GM19328 (cell line): ENCODE results near the gene FBN3.

Experiments used
- ATAC-seq: cut with Tn5 transposase; IDR thresholded peaks from one replicate; pipeline ENCODE4 v1.9.1; 2021; ENCODE audit warnings: mild to moderate bottlenecking, moderate library complexity; ENCODE audit not compliant: unreplicated experiment

Gene FBN3

DNA sequence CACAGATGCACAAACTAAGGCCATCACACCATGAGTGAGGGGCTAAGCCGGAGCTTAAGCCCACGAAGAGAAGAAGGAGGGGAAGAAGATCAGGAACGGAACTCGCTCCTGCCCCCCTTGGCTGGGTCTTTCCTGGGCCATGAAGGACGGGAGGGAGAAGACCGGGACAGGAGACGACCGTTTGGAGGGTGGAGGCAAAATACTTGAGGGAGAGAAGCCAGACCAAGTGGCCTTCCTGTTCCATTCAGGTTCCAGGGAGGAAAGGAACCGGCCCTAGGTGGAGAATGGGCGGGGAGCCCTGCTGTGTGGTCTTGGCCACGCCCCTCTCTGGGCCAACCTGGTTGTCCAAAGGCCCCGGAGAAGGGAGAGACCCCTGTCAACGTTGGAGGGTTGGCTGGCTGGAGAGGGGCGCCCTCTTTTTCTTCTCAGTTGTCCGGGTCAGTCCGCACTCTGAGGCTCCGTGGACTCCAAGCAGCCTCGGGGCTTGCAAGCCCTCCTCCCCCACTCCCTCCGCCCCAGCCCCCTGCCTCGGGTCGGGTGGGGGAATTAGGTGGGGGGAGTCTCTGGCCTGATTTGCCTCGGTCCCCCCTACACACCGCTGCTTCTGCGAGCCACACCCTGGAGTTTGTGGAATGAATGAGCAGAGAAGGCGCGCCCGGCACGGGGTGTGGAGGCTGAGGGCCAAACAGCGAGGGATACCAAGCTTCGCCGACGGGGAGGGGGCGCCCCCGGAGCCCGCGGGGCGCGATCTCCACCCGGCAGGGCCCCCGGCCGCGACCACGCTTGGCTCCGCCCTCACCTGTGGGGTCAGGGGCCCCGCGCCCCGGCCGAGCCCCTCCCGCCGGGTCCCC is 757 bp downstream of the FBN3 start:
- no peak for ATAC-seq

DNA sequence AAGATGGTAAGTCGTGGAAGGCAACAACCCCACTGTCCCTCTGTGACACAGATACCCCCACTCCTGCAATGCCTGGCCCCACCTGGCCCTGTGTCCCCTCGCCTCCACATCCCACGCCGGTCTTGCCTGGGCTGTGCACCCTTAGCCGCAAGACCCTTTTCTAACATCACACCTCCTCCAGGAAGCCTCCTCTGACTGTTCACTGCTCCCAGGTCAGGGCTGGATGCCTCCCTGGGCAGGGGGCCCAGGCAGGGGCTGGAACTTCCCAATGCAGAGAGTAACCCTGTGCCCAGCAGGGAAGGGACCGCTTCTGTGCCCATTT is 1.3 kb downstream of the FBN3 start:
- ATAC-seq, result no peak

DNA sequence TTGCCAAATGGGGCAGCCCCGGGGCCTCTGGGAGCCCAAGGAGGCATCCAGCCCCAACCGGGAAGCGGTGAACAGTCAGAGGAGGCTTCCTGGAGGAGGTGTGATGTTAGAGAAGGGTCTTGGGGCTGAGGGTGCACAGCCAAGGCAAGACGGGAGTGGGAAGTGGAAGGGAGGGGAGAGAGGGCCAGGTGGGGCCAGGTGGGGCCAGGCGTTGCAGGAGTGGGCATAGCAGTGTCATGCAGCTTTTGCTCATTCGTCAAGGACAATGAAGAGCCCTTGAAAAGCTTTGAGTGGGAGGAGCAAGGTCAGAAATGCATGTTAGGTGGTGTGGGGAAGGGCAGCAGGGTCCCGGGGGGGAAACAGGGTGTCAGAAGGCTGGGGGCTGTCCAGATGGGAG is 1.8 kb downstream of the FBN3 start:
- ATAC-seq, result no peak

DNA sequence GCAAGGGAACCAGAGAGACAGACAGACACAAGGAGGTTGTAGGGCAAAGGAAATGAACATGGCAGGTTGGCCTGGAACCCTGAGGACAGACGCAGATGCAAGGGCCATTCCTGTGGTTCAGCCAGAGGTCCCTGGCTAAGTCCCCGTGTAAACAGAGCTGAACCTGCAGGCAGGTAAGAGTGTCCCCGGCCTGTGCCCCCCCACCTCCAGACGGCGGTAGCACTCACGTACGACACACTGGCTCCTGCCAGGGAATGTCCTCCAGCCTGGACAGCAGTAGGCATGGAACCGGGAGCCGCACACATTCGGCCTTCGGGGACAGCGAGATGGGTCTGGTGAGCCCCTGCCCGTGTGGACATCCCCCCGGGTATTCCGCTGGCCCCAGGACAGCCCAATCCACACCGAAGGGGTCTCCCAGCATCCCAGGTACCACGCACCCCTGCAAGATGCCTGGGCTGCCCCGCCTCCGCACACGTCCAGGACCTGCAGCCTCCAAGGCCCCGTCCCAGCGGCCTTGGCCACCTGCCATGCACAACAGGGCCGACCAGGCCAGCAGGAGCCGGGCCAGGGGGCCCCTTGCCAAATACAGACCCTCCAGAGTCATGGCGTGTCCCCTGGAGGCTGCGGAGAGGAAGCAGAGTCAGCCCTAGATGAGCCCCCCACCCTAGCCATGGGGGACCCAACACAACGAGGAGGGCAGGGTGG is 2.4 kb downstream of the FBN3 start:
- ATAC-seq, result no peak

DNA sequence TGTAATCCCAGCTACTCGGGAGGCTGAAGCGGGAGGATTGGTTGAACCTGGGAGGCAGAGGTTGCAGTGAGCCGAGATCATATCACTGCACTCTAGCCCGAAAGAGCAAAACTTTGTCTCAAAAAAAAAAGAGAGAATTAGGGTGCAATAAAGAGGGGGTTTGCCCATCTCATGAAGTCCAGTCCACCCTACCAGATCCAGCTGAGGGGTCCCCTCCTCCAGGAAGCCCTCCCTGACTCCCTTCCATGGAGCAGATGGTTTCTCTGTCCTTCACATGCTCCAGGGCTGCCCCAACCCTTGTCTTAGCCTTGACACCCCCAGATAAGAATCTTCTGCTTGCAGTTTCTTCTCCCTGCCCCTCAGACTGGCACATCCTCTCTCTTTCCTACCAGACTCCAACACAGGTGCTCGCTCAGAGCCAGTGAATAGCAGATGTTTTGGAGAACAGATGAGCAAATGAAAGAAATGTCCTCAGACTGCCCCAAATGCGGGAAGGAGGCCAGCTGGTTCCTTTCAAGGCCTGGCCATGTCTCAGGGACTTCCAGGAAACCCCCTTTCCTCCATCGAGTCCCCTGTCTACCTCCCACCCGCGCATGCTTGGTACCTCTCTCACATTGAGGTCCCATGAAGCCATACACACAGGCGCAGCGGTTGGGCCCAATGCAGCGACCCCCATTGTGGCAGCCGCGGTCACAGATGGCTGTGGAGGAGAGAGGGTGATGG is 5.0 kb downstream of the FBN3 start:
- ATAC-seq, result no peak

DNA sequence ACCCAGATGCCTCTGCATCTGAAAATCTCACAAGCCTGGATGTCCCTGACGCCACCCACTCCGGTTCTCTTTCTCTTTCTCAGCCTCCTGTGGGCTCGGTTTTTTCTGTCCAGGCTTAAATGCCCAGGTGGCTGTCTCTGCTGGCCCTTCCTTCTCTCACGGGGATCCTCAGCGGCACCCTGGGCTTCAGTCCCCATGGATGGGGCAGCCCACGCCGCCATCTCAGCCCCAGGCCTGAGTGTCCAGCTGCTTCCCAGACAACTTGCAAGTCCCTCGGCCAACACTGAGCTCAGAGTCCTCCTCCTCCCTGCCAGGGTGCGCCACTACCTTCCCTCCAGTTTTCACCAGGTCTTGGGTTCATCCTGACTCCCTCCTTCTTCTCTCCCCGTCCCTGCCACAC is 6.4 kb downstream of the FBN3 start:
- ATAC-seq, result no peak

DNA sequence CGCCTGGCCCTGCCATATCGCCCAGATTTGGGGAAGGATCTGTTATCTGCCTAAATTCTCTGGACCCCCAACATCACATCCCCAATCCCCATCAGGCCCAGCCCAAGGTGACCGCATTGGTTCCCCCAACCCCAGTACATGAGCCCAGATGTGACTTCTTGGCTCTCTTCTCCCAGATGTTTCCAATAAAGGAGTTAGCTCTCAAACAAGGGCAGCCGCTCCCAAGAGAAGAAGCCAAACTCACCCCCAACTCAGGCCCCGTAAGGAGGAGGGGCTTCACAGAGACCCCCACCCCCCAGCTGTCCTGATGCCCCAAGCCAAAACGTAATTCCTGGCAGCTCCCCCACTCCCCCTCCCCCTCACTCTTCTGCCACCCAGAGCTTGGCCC is 6.9 kb downstream of the FBN3 start:
- no peak for ATAC-seq

DNA sequence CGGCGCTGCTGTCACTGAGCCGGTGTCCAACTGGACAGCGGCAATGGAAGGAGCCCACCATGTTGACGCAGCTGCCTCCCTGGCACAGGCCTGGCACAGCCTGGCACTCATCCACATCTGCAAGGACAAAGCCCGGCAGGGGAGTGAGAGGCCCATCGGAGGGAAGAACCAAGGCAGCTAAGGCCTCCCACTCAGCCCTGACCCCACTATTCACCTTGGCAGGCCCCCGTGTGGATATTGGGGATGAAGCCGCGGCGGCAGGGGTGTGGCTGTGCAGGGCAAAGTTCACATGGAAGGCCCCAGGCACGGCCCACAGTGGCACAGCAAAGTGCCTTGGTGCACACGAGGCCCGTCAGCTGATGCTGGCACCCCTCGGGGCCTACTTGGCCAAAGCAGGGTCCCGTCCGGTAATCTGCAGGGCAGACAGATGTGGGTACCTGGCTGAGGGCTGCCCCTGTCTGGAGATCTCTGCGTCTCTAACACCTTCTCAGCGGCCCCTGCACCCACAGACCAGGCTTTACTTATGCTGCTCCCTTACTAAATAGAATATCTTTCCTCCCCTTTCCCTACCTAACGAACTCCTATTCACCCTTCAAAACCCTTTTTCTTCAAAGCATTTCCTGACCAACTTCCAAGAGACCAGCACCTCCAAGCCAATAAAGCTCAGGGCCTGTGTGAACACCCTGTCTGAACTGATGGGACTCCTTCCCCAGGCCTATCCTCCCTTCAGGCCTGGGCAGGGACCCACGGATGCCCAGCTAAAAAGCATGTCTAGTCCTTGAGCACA is 7.5 kb downstream of the FBN3 start:
- no peak for ATAC-seq

DNA sequence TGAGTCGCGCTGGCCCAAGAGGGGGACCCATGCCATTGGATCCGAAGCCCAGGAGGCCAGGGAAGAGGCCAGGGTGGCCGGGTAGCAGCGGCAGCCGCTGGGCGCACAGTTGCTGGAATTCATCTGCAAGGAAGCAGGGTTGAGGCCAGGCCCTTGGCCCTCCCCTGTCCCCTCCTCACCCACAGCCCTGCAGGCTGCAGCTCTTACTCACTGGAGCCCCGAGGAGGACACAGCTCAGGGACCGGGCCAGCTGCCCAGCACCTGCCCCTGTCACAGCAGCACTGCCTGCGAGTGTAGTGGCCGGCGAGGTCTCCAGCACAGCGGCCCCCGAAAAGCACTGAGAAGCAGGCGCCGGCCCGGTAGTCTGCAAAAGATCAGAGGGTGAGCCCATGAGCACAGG is 11.2 kb downstream of the FBN3 start:
- no peak for ATAC-seq

DNA sequence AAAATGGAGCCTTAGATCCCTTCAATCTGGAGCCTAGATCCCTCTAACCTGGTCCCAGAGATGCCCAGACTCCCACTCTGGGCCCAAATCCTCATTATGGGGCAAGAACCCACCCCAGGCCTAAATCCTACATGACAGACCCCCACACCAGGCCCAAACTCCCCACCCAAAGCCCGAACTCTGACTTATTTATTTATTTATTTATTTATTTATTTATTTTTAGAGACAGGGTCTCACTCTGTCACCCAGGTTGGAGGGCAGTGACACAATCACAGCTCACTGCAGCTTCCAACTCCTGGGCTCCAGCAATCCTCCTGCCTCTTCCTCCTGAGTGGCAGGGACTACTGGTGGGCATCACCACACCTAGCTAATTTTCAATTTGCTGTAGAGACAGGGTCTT is 12.0 kb downstream of the FBN3 start:
- no peak for ATAC-seq

DNA sequence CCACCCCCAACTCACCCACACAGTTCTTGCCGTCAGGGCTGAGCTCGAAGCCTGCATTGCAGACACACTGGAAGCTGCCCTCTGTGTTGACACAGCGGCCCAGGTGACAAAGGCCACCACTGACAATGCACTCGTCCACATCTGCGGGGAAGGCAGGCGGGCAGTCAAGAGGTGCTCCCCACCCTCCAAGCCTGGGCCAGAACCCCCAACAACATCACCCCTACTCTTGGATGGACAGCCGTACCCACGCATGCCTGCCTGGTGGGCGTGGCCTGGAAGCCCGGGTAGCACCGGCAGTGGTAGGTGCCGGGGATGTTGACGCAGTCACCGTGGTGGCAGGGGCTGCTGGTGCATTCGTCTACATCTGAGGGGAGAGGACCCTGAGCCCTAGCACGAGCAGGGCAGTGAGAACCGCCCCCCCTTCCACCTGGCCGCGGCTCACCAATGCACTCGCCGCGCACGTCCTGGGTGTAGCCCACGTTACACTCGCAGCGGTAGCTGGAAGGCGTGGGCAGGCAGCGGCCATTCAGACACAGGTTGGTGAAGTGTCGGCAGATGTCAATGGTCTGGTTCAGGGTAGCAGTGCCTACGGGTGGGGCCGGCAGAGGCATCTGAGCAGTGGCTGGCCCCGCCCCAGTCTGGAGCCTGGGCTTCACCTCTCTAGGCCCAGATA is 13.3 kb downstream of the FBN3 start:
- ATAC-seq, result no peak

DNA sequence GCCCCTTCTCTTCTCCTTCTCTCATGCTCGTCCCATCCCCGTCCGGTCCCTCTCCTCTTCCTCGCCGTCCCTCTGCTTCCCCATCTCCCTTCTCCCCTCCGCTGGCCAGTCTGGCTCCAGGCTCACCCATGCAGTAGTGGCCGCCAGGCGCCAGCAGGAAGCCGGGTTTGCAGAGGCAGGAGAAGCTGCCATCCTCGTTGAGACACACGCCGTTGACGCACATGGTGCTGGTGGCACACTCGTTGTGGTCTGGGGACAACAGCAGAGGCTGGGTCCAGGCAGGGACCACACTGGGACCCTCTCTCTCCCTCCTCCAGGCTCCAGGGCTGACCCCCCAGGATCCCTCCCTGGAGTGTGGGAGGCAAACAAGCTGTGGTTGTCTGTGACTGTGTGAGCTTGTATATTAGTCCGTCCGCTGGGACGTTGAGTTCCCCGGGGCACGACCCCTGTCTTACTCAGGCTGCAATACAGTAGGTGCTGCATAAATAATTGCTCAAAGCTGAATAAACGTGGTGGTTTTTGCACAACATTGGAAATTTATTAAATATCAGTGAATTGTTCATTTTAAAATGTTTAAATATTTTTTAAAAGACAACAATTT is 16.4 kb downstream of the FBN3 start:
- ATAC-seq, result no peak

DNA sequence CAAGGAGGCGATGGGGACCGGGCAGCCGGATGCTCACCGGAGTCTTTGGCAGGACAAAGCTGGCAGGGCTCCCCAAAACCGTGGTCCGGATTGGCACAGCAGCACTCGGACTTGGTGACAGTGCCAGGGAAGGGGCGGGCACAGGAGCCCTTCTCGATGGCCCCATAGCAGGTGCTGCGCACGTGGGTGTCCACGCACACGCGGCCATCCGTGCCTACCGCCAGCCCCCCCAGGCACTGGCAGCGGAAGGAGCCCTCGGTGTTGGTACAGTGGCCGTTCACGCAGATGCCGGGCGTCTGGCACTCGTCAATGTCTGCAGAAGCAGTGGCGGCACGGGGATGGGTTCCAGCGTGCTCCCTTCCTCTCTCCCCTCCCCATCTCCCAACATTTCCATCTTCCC is 17.9 kb downstream of the FBN3 start:
- ATAC-seq, result no peak

DNA sequence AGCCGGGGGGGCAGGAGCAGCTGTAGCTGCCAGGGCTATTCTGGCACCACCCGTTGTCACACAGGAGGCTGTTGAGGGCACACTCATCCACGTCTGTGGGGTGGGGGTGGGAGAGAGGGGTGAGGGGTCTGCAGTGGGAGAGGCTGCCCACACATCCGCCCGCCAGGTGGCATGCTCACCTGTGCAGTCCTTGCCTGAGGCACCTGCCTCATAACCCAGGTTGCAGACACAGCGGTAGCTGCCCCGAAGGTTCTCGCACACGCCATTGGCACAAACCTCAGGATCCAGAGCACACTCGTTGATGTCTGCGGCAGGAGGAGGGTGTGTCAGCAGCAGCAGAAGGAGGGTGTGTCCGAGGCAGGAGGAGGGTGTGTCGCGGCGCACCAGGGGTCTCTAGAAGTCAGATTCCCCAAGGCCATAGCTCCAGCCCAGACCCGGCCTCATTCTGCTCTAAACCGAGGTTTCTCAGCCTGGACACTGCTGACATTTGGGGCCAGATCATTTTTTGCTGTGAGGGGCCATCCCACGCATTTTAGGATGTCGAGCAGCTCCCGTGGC is 20.3 kb downstream of the FBN3 start:
- ATAC-seq, result no peak

DNA sequence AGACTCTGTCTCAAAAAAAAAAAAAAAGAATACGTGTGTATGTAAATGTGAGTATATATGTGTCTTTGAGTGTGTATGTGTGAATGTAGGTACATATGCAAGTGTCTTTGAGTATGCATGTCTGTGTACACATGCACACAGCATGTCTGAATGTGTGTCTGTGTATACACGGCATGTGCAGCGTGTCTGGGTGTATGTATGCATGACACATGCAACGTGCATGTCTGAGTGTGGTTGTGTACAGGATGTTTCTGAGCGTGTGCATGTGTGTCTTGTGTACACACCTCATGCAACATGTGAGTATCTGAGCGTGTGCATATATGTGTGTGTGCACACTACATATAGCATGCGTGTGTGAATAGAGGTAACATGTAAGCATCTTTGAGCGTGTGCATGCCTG is 20.8 kb downstream of the FBN3 start:
- no peak for ATAC-seq

DNA sequence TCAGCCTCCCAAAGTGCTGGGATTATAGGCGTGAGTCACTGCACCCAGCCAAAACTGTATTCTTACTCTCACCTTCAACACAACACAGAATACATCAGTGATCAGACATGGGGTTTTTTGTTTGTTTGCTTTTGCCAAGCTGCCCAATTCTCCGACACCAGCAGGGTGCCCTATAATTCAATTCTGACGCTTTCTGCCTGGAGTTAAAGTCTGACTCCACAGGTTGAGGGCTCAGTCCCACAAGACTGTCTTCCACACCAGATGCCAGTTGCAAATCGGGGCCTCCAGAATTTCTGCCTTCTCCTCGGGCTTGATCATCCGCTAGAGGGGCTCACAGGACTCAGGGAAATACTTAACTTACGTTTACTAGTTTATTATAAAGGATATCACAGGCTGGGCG is 22.1 kb downstream of the FBN3 start:
- no peak for ATAC-seq

DNA sequence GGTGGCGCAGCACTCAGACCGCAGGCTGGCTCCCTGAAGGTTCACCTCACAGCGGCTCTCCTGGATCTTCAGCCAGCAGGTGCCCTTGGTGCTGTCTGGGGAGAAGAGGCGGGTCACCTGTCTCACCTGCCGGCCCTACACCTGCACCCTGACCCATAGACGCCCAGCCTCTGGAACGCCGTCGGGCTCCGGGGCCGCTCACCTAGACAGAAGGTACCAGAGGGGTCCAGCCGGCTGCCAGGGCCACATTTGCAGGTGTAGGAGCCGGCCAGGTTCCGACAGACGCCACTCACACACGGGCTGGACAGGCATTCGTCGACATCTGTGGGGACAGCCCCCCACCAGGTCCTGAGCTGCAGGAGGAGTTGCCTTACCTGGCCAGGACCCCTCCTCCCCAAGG is 22.9 kb downstream of the FBN3 start:
- ATAC-seq, result no peak

DNA sequence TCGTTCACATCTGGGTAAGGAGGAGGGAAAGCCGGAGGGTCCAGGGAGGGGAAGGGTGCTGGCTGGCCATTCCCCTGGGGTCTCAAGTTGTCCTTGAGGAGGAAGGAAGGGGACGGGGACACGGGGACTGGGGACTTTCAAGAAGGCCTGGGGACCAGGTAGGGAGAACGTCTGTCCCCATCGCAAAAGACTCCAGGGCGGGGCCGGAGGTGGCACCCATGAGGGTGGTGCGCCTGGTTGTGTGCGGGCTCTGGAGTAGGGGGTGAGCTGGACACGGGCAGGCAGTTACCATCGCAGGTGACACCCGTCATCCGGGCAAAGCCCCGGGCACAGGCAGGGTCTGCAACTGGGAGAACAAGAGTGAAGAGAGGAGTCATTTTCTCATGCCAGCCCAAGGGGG is 23.4 kb downstream of the FBN3 start:
- ATAC-seq, result no peak

DNA sequence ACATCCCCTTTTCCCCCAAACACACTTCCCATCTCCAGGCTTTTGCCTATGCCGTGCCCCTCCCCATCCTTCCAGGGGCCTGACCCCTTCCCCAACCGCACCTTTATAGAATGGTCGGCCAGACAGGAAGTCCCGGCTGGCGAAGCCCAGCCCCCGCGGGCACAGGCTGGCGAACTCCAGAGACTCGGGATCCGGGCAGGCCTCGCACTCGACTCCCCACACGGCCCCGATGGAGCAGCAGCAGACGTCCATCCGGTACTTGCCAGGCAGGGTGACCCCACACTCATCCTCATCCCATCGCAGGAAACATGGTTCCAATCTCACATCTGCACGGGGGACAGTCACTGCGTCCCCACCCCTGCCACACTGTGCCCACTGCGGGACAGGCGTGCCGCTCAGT is 25.7 kb downstream of the FBN3 start:
- no peak for ATAC-seq
